Neural cell (in vitro differentiated cells): Measurements from ENCODE around the gene CARMIL1. TPM values are rescaled to one million over a fixed set of nuclear protein-coding genes. Genes with fewer than 3 reads are reported as not detected.

Experiments used
- H2AFZ ChIP-seq: fragments of 200-600, 300-800 bp; sonication (generic), shearing (Covaris generic); 2 replicates; pipeline ENCODE4 v1.6.0; 2014; ENCODE audit warnings: low read depth, mild to moderate bottlenecking, antibody characterized with exemption, low read length, moderate library complexity
- H3F3A ChIP-seq: fragments of 200-600 bp; shearing (Covaris generic); 2 replicates; pipeline ENCODE4 v1.6.1; 2016; ENCODE audit warnings: mild to moderate bottlenecking, moderate library complexity, mixed read lengths, antibody characterized with exemption, low read length; ENCODE audit not compliant: insufficient read depth, poor library complexity, severe bottlenecking
- H3K27ac ChIP-seq: fragments of 200-600, 300-800 bp; sonication (generic), shearing (Covaris generic); 2 replicates; pipeline ENCODE4 v1.5.1; 2014; ENCODE audit warnings: mild to moderate bottlenecking, low read length, moderate library complexity
- H3K27me3 ChIP-seq: fragments of 300-800, 200-600 bp; sonication (generic), shearing (Covaris generic); 2 replicates; pipeline ENCODE4 v1.6.0; 2014; ENCODE audit warnings: mild to moderate bottlenecking, low read depth, low read length, moderate library complexity; ENCODE audit not compliant: insufficient read depth
- H3K36me3 ChIP-seq: fragments of 300-800, 200-600 bp; sonication (generic), shearing (Covaris generic); 2 replicates; pipeline ENCODE4 v1.5.1; 2014; ENCODE audit warnings: mild to moderate bottlenecking, antibody characterized with exemption, low read length, moderate library complexity; ENCODE audit not compliant: insufficient read depth
- H3K4me2 ChIP-seq: fragments of 300-800, 200-600 bp; sonication (generic), shearing (Covaris generic); 2 replicates; pipeline ENCODE4 v1.6.0; 2014; ENCODE audit warnings: mild to moderate bottlenecking, low read length
- H3K4me3 ChIP-seq: fragments of 300-800, 200-600 bp; sonication (generic), shearing (Covaris generic); 2 replicates; pipeline ENCODE4 v1.5.1; 2014; ENCODE audit warnings: mild to moderate bottlenecking, low read length, moderate library complexity
- H3K79me2 ChIP-seq: fragments of 200-600 bp; shearing (Covaris generic); replicated peaks from 2 replicates; pipeline ENCODE4 v1.6.0; 2014; ENCODE audit warnings: mild to moderate bottlenecking, low read length, moderate library complexity; ENCODE audit not compliant: insufficient read depth
- H3K9ac ChIP-seq: fragments of 300-800, 200-600 bp; sonication (generic), shearing (Covaris generic); 2 replicates; pipeline ENCODE4 v1.6.1; 2016; ENCODE audit warnings: mild to moderate bottlenecking, low read length, mixed read lengths
- H3K9me2 ChIP-seq: fragments of 200-600 bp; shearing (Covaris generic); 2 replicates; pipeline ENCODE4 v1.6.1; 2016; ENCODE audit warnings: mild to moderate bottlenecking, low read length, mixed read lengths; ENCODE audit not compliant: insufficient read depth
- H3K9me3 ChIP-seq: fragments of 200-600, 300-800 bp; sonication (generic), shearing (Covaris generic); 2 replicates; pipeline ENCODE4 v1.6.1; 2016; ENCODE audit warnings: mild to moderate bottlenecking, mixed run types, low read length, moderate library complexity, mixed read lengths
- H4K20me1 ChIP-seq: fragments of 200-600 bp; shearing (Covaris generic); 2 replicates; pipeline ENCODE4 v1.6.1; 2016; ENCODE audit warnings: mild to moderate bottlenecking, mixed run types; ENCODE audit not compliant: insufficient read depth
- CTCF ChIP-seq: fragments of 450-650 bp; IDR thresholded peaks from 2 replicates; pipeline ENCODE4 v1.5.1; 2014; ENCODE audit warnings: antibody characterized with exemption, mild to moderate bottlenecking, moderate library complexity; ENCODE audit not compliant: poor library complexity, severe bottlenecking
- EP300 ChIP-seq: fragments of 450-650 bp; conservative IDR thresholded peaks from 2 replicates; pipeline ENCODE4 v1.6.1; 2014; ENCODE audit warnings: antibody characterized with exemption, mild to moderate bottlenecking, moderate library complexity; ENCODE audit not compliant: poor library complexity, severe bottlenecking
- EZH2 ChIP-seq: fragments of 200-600, 300-800 bp; shearing (Covaris generic), sonication (generic); IDR thresholded peaks from 2 replicates; pipeline ENCODE4 v1.6.1; 2014; ENCODE audit warnings: antibody characterized with exemption, low read length, borderline replicate concordance, mild to moderate bottlenecking; ENCODE audit not compliant: insufficient read depth, poor library complexity, severe bottlenecking
- MXI1 ChIP-seq: fragments of 450-650 bp; conservative IDR thresholded peaks from 2 replicates; pipeline ENCODE4 v1.6.1; 2014; ENCODE audit warnings: antibody characterized with exemption, mild to moderate bottlenecking; ENCODE audit not compliant: poor library complexity, severe bottlenecking
- POLR2AphosphoS5 ChIP-seq: IDR thresholded peaks from 2 replicates; pipeline ENCODE4 v1.6.1; 2012
- RAD21 ChIP-seq: fragments of 450-650 bp; conservative IDR thresholded peaks from 2 replicates; pipeline ENCODE4 v1.6.1; 2014; ENCODE audit warnings: antibody characterized with exemption, mild to moderate bottlenecking, moderate library complexity
- REST ChIP-seq: IDR thresholded peaks from 2 replicates; pipeline ENCODE4 v1.6.1; 2012; ENCODE audit warnings: borderline replicate concordance
- SMC3 ChIP-seq: fragments of 450-650 bp; conservative IDR thresholded peaks from 2 replicates; pipeline ENCODE4 v1.6.1; 2014; ENCODE audit warnings: antibody characterized with exemption, mild to moderate bottlenecking, moderate library complexity; ENCODE audit not compliant: poor library complexity
- TAF1 ChIP-seq: IDR thresholded peaks from 2 replicates; pipeline ENCODE4 v1.6.1; 2012; ENCODE audit warnings: low read depth
- polyA plus RNA-seq: library from polyadenylated mRNA; depleted of rRNA; stranded (reverse); fragments of >200 nt; gene quantifications from 2 replicates; pipeline ENCODE4 v1.2.3, GENCODE V29; 2014

CARMIL1 gene
- polyA plus RNA-seq, 1 donor from 2014 or later: 5.3 TPM

GRCh38 chr6:25586927-25587326 lies 307.8 kb downstream of the CARMIL1 start:
- Histone ChIP-seq H3K9me3 (no peaks in the 10 kb centered on the region), H3K27ac (no peak overlapping the region), H4K20me1 (no peaks in the 10 kb centered on the region), H3K4me2 (no peak overlapping the region), H2AFZ (no peak overlapping the region), H3K4me3 (no peak overlapping the region), H3K79me2 (no peaks in the 10 kb centered on the region), H3K27me3 (no peaks in the 10 kb centered on the region), H3K36me3 (no peaks in the 10 kb centered on the region), H3K9ac (no peak overlapping the region), H3K9me2 (no peaks in the 10 kb centered on the region), H3F3A (no peaks in the 10 kb centered on the region)
- TF ChIP-seq MXI1 (no peak), TAF1 (no peak), RAD21 (no peak), EZH2 (no peak), EP300 (no peak), POLR2AphosphoS5 (no peak), SMC3 (no peak), CTCF (no peak), REST (no peak)

GRCh38 chr6:25590986-25591385 lies 311.8 kb downstream of the CARMIL1 start:
- no peak overlapping the region for H3K4me2 ChIP-seq
- H3K27ac ChIP-seq: no peak overlapping the region
- H3K9me3 ChIP-seq: no peaks in the 10 kb centered on the region
- H3F3A ChIP-seq: no peaks in the 10 kb centered on the region
- TF ChIP-seq MXI1: no peak
- no peaks in the 10 kb centered on the region for H3K27me3 ChIP-seq
- H3K9ac ChIP-seq: no peak overlapping the region
- H3K79me2 ChIP-seq: no peaks in the 10 kb centered on the region
- no peak overlapping the region for H2AFZ ChIP-seq
- no peak overlapping the region for H3K4me3 ChIP-seq
- H3K9me2 ChIP-seq: no peaks in the 10 kb centered on the region
- H4K20me1 ChIP-seq: no peaks in the 10 kb centered on the region
- no peaks in the 10 kb centered on the region for H3K36me3 ChIP-seq
